AG10803 (cell line): ENCODE results near the gene SLC43A2.
"Not testable (repeated sequence)": the region's sequence is repeated elsewhere in the genome, so short reads cannot be mapped to it uniquely, and the experiment has no call there.

Source experiments
- DNase-seq: peaks from one replicate; pipeline ENCODE4 v3.0.0; 2010; ENCODE audit warnings: low read depth
- H3K4me3 ChIP-seq: 2 replicates; pipeline ENCODE4 v1.5.1; 2011; ENCODE audit warnings: mild to moderate bottlenecking, low read length, control low read depth
- TF ChIP-seq, protein P1 (sequence below): conservative IDR thresholded peaks from 2 replicates; pipeline ENCODE4 v1.5.1; 2011; ENCODE audit warnings: mild to moderate bottlenecking, low read length, control low read depth, inconsistent platforms

Gene SLC43A2

DNA sequence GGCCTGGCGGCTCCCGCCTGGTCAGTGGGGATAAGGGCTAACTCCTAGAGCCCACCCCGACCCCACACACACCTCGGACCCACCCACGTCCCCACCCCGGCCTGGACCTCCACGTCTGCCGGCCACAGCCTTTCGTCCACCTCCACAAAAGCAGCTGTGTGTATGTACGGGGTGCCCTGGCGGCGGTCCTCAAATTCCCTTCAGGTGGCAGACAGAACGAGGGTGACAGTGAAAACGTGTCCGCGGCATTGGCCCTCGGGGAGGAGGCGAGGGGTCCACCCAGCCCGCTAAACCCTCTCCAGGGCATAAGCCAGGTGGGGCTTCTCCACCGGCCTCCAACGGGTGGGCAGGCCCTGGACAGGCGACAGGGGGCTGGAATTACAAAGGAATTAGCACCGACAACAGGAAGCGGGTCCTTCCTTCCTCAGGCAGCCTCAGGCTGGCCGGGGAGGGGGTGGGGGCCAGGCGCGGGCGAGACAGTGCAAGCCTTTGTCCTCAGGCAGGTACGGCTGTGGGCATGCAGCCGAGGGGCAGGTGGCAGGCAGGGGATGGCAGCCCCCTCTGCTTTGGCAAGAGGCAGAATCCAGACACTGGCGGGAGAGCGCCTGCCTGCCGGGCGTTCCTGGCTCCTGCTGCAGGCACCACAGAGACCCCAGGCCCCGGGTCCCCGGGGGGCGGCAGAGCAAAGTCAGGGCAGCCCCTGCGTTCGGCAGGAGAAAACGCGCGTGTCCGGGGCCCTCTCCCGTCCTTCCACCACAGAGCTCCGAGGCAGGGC lies 53.8 kb downstream of the SLC43A2 start:
- TF ChIP-seq, protein P1, sequence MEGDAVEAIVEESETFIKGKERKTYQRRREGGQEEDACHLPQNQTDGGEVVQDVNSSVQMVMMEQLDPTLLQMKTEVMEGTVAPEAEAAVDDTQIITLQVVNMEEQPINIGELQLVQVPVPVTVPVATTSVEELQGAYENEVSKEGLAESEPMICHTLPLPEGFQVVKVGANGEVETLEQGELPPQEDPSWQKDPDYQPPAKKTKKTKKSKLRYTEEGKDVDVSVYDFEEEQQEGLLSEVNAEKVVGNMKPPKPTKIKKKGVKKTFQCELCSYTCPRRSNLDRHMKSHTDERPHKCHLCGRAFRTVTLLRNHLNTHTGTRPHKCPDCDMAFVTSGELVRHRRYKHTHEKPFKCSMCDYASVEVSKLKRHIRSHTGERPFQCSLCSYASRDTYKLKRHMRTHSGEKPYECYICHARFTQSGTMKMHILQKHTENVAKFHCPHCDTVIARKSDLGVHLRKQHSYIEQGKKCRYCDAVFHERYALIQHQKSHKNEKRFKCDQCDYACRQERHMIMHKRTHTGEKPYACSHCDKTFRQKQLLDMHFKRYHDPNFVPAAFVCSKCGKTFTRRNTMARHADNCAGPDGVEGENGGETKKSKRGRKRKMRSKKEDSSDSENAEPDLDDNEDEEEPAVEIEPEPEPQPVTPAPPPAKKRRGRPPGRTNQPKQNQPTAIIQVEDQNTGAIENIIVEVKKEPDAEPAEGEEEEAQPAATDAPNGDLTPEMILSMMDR: no peak
- DNase-seq: no peak

DNA sequence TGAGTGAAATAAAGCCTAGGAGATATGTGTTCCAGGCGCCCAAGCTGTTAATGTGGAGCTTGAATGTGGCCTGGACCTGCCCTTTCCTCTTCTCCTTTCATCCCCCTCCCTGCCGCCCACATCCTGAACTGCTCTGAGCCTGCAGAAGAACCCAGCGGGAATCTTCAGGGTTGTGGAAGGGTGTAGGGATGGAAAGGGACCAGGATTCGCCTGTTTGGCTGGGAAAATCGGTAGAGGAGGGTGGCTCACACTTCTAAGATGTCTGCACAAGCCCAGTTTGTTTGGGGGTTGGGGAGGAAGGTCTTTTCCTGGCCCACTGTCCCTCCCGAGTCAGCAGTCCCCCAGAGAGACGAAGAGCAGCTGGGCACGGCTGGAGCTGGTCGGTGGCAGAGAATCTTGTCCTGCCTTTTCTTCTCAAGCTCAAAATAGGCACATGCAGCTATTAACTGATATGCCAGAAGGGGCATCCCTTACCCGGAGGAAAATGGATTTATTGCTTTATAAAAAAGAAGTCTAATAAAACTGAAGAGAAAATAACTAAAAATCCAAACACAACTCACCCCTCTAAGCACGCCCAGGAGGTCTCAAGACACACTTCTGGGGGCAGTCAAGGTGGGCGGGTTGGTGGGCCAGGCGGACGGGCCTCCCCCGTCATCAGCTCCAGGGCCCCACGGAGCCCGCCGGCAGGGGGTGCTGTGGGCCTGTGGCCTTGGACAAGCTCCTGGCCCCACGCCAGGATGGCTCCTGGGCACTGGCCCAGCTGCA lies 54.5 kb downstream of the SLC43A2 start:
- H3K4me3 ChIP-seq: no peak overlapping the region
- TF ChIP-seq, protein P1: peak; percentile 75
- peak; percentile 57 for DNase-seq

More for the DNA sequence above, 53.8 kb downstream of the SLC43A2 start:
- H3K4me3 ChIP-seq: no peak overlapping the region

DNA sequence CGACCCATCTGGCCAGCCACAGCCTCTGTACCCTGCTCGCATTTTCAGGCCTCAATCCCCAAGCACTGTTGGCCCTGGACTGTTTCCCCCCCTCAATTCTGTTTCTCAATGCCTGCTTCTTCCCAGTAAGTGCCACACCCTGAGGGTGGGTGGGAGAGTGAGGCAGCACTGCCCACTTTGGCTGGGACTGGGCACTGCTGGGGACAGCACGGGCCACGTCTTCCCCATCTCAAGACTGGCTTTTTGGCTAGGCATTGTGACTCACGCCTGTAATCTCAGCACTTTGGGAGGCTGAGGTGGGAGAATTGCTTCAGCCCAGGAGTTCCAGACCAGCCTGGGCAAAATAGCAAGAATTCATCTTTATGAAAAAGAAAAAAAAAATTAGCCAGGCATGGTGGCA lies 56.0 kb downstream of the SLC43A2 start:
- DNase-seq: peak; percentile 21
- not testable (repeated sequence) for H3K4me3 ChIP-seq

DNA sequence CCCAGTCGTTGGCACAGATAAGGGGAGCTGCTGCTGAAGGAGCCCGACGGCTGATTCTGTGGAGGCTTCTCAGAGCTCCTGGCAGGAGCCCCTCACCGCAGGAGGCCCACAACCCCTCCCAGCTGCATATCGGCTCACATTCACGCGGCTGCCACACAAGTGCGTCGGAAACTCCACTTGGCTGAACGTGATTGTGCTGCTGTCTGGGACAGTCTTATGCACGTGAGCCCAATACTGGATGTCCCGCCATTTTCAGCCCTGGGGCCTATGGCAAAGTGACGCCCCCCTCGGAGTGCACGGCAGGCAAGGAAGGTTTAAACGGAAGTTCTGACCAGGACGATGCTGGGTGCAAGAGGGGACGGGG lies 57.3 kb downstream of the SLC43A2 start:
- TF ChIP-seq, protein P1: no peak
- no peak overlapping the region for H3K4me3 ChIP-seq
- DNase-seq: no peak

DNA sequence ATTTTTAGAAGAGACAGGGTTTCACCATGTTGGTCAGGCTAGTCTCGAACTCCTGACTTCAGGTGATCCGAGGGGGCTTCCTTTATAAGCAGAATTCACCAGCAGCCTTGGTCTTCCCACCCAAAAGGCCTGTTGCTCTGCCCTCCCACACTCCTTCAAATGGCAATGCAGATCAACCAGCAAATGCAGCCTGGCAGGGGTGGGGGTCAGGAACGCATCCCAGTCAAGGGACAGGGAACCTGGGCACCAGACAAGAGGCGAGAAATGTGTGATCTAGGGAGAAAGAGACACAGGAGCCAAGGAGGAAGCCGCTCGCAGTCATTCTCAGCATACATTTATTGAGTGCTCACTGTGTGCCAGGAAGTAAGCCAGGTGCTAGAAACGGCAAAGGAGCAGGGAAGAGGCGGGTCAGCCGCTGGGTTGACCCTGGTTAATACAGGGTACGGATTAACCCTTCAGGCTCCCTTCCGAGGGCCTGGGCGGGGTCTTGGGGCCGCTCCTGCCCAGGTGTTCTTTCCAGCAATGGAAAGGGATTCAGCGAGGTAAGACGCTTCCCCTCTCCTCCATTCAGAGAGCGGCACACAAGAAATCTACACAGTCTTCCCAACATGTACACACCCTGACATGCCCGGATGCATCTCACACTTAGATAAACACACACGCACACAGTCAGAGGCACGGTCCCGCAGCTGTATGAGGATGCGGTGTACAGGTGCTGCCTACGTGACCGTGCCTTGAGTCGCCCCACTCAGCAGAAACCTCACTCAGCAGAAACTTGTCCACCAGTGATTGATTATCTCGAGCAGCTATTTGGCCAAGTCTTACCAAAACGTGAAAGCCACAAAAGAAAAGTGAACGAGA lies 59.5 kb downstream of the SLC43A2 start:
- no peak overlapping the region for H3K4me3 ChIP-seq
- DNase-seq: no peak
- TF ChIP-seq, protein P1: no peak

DNA sequence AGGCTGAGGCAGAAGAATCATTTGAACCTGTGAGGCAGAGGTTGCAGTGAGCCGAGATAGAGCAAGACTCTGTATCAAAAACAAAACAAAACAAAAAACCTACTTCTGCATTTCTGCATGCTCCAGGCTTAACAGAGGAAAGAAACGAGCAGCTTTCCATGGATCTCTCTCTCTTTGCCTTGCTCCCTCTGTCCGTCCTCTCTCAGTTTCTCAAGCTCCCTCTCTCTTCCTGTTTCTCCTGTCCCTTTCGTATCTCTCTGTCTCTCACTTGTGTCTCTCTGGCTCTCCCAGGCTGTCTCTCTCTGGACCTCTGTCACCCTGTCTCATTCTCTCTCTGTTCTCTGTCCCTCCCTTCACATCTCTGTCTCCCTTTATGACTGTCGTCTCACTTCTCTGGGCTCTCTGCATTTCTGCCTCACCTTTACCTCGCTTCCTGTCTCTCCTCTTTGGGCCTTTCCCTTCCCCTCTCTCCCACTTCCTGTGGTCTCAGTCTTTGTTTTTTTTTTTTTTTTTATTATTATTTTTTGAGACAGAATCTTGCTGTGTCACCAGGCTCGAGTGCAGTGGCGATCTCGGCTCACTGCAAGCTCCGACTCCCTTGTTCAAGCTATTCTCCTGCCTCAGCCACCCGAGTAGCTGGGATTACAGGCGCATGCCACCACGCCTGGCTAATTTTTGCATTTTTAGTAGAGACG lies 62.0 kb downstream of the SLC43A2 start:
- no peak for DNase-seq
- H3K4me3 ChIP-seq: no peak overlapping the region
- TF ChIP-seq, protein P1: no peak

DNA sequence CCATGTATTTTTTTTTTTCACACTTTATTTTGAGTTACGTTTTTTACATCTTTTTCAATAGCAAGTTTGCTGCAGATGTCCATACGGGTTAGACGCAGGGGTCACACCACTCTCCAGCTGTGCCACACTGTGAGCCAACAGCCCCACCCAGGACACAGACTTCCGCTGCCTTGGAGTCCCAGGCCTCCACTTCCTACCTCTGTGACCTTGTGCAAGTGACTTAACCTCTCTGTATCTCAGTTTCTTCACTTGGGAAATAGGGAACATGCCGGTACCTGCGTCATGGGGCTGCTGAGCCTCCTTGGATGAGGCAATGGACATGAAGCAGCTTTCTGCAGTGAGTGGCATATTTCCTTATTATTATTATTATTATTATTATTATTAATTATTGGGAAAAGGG lies 62.8 kb downstream of the SLC43A2 start:
- H3K4me3 ChIP-seq: no peak overlapping the region
- TF ChIP-seq, protein P1: no peak
- DNase-seq: no peak
